Measurements from ENCODE around the gene PIGT.

PIGT gene

DNA sequence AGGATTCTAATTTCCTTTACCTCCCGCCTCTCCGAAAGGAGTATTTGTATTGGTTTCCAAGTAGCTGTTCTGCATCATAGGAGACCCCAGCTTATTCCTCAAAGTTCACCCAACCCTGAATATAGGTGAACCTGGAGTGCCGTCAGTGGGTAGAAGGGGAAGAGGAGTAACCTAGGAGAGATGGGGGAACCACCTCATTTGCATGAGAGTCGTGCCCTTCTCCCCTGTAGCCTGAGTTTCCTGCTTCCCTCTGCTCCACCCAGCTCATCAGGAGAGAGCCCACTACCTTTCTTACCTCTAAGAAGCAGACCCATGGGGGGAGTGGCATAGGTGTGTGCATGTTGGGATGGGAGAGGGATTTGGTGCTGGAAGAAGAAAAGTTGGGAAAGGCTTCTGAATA is 36.3 kb downstream of the PIGT start:
- TF ChIP-seq SIN3A (IDR thresholded peaks at IDR 0.05; ENCODE audit: borderline replicate concordance, insufficient read depth, low read length) = no peak
- TF ChIP-seq, protein P1, sequence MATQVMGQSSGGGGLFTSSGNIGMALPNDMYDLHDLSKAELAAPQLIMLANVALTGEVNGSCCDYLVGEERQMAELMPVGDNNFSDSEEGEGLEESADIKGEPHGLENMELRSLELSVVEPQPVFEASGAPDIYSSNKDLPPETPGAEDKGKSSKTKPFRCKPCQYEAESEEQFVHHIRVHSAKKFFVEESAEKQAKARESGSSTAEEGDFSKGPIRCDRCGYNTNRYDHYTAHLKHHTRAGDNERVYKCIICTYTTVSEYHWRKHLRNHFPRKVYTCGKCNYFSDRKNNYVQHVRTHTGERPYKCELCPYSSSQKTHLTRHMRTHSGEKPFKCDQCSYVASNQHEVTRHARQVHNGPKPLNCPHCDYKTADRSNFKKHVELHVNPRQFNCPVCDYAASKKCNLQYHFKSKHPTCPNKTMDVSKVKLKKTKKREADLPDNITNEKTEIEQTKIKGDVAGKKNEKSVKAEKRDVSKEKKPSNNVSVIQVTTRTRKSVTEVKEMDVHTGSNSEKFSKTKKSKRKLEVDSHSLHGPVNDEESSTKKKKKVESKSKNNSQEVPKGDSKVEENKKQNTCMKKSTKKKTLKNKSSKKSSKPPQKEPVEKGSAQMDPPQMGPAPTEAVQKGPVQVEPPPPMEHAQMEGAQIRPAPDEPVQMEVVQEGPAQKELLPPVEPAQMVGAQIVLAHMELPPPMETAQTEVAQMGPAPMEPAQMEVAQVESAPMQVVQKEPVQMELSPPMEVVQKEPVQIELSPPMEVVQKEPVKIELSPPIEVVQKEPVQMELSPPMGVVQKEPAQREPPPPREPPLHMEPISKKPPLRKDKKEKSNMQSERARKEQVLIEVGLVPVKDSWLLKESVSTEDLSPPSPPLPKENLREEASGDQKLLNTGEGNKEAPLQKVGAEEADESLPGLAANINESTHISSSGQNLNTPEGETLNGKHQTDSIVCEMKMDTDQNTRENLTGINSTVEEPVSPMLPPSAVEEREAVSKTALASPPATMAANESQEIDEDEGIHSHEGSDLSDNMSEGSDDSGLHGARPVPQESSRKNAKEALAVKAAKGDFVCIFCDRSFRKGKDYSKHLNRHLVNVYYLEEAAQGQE (IDR thresholded peaks at IDR 0.05; ENCODE audit: insufficient read depth in 1 of 2, low read depth in 2 of 2, low read length in 2 of 2) = no peak
- TF ChIP-seq FOXP2 (optimal IDR thresholded peaks at IDR 0.05; ENCODE audit: borderline replicate concordance, extremely low read depth, extremely low read length, insufficient read depth) = no peak
- TF ChIP-seq TAF1 (IDR thresholded peaks at IDR 0.05; ENCODE audit: borderline replicate concordance, insufficient read depth, low read length) = no peak
- no peak for TF ChIP-seq POLR2AphosphoS5 (IDR thresholded peaks at IDR 0.05; ENCODE audit: low read depth, low read length)

DNA sequence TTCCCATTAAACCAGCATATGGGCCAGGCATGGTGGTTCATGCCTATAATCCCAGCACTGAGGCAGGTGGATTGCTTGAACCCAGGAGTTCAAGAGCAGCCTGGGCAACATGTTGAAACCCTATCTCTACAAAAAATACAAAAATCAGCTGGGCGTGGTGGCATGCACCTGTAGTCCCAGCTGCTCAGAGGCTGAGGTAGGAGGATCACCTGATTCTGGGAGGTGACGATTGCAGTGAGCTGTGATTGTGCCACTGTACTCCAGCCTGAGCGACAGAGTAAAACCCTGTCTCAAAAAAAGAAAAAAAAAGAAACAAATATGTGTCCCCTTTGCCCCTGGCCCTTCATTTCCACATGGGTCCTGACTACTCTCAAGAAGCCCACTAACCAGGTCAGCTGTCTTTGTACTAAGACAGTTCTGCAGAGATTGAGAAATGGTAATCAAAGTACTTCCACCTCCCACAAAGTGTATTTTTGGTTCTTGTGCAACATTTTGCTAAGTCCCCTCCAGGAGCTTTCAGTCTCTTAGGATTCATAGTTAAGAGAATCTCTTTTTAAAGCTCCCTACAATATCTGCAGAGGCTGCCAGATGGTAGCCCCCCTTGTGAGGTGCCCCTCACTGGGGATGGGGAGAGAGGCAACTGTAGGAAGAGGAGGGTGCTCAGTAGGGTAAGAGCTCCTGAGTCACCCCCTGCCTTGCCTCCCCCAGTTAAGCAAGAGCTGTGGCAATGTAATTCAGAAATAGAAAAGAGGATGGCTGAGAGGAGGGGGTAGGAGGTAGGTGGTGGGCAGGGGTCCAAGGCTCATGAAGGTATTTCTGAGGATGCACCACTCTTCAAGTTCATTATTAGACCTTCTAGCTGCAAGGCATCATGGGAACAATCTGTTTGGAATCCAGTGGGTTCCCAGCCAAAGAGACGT is 37.1 kb downstream of the PIGT start:
- TF ChIP-seq TAF1 (IDR thresholded peaks at IDR 0.05; ENCODE audit: borderline replicate concordance, insufficient read depth, low read length) (no peak), SIN3A (IDR thresholded peaks at IDR 0.05; ENCODE audit: borderline replicate concordance, insufficient read depth, low read length) (no peak), FOXP2 (optimal IDR thresholded peaks at IDR 0.05; ENCODE audit: borderline replicate concordance, extremely low read depth, extremely low read length, insufficient read depth) (no peak), POLR2AphosphoS5 (IDR thresholded peaks at IDR 0.05; ENCODE audit: low read depth, low read length) (no peak)
- TF ChIP-seq, protein P1 (IDR thresholded peaks at IDR 0.05; ENCODE audit: insufficient read depth in 1 of 2, low read depth in 2 of 2, low read length in 2 of 2) = no peak

DNA sequence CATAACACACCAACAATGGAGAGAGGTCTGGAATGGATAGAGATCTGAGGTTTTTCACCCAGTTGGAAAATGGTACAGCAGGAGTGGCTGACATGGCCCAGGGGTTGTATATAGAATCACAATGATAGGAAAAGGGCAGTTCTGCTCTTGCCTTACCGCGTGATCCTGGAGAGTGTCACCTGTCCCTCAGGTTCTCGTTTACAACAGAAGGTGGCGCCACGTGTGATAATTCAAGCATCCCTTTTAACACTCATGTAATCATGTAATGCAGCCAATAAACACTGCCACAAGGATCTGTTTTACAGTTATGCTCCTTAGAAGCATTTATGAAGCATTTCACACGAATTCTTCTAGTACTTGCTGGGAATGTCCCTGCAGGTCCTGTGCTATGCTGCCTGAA is 40.7 kb downstream of the PIGT start:
- TF ChIP-seq, protein P1 (IDR thresholded peaks at IDR 0.05; ENCODE audit: insufficient read depth in 1 of 2, low read depth in 2 of 2, low read length in 2 of 2) = no peak
- TF ChIP-seq POLR2AphosphoS5 (IDR thresholded peaks at IDR 0.05; ENCODE audit: low read depth, low read length) (no peak), SIN3A (IDR thresholded peaks at IDR 0.05; ENCODE audit: borderline replicate concordance, insufficient read depth, low read length) (no peak), TAF1 (IDR thresholded peaks at IDR 0.05; ENCODE audit: borderline replicate concordance, insufficient read depth, low read length) (no peak), FOXP2 (optimal IDR thresholded peaks at IDR 0.05; ENCODE audit: borderline replicate concordance, extremely low read depth, extremely low read length, insufficient read depth) (no peak)

DNA sequence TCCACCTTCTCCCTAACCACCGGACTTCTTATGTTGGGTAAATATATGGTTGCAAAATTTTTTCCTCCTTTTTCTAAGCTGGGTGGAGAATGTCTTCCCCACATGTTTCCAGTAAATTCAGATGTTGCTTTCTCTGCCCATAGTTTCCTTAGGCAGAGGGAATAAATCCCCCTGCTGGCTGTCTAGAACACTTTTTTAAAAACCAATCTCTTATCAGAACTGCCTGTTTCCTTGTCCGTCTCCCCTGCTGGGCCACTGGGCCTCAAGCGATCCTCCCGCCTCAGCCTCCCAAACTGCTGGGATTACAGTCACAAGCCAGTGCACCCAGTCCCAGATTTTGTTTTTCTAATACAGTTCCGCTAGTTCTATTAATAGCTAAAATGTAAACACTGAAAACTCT is 43.7 kb downstream of the PIGT start:
- no peak for TF ChIP-seq FOXP2 (optimal IDR thresholded peaks at IDR 0.05; ENCODE audit: borderline replicate concordance, extremely low read depth, extremely low read length, insufficient read depth)
- no peak for TF ChIP-seq SIN3A (IDR thresholded peaks at IDR 0.05; ENCODE audit: borderline replicate concordance, insufficient read depth, low read length)
- no peak for TF ChIP-seq POLR2AphosphoS5 (IDR thresholded peaks at IDR 0.05; ENCODE audit: low read depth, low read length)
- TF ChIP-seq, protein P1 (IDR thresholded peaks at IDR 0.05; ENCODE audit: insufficient read depth in 1 of 2, low read depth in 2 of 2, low read length in 2 of 2) = no peak
- TF ChIP-seq TAF1 (IDR thresholded peaks at IDR 0.05; ENCODE audit: borderline replicate concordance, insufficient read depth, low read length) = no peak

Measured in PFSK-1 (cell line).